NCI-H2196 (cell line): ENCODE results near the gene PRRX2.
A peak's percentile ranks its signal among the peaks of the same experiment; 100 is the strongest.

Source experiments
- DNase-seq: peaks from one replicate; lab custom pipeline; 2025; ENCODE audit not compliant: unreplicated experiment; lab: John Stamatoyannopoulos, UW

PRRX2 gene

DNA sequence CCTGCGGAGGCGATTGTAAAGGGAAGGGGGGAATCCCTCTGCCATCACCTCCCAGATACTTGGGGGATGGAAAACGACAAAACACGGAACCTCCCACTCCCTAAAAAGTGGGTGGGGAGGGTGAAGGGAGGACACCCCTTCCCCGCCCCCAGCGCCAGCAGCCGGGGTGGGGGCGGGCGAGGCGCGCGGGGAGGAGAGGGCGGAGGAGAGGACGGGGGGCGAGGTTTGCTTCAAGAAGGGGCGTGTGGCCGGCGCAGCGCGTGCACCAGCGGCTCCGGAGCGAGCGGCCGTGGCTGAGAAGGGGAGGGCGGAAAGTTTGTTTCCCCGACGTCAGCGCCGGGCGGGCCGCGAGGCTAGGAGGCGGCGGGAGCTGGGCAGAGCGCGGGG is at the start of gene PRRX2:
TSS of gene PRRX2 (plus strand) at position 259 of the 387 bp plus-strand sequence. CDS start 221 bp downstream, outside the sequence.
- peak; percentile 14 for DNase-seq

DNA sequence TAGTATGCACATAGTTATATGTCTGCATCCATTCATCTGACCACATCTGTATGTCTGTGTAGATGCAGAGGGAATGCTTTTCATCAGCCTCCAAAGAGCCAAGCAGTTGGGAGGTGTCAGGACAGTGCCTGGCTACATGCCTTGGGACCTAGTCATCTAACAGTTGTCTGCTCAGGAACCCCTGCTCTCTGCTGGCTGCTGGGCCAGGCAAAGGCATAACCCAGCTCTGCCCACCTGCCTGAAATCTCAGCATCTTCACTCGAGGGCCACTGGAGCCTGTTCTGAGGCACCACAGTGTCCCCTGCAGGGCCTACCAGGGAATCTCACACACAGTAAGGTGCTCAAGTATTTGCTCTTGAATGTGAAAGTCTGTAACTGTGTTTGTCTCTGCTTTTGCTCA is 48.3 kb upstream of the PRRX2 start:
- no peak for DNase-seq

DNA sequence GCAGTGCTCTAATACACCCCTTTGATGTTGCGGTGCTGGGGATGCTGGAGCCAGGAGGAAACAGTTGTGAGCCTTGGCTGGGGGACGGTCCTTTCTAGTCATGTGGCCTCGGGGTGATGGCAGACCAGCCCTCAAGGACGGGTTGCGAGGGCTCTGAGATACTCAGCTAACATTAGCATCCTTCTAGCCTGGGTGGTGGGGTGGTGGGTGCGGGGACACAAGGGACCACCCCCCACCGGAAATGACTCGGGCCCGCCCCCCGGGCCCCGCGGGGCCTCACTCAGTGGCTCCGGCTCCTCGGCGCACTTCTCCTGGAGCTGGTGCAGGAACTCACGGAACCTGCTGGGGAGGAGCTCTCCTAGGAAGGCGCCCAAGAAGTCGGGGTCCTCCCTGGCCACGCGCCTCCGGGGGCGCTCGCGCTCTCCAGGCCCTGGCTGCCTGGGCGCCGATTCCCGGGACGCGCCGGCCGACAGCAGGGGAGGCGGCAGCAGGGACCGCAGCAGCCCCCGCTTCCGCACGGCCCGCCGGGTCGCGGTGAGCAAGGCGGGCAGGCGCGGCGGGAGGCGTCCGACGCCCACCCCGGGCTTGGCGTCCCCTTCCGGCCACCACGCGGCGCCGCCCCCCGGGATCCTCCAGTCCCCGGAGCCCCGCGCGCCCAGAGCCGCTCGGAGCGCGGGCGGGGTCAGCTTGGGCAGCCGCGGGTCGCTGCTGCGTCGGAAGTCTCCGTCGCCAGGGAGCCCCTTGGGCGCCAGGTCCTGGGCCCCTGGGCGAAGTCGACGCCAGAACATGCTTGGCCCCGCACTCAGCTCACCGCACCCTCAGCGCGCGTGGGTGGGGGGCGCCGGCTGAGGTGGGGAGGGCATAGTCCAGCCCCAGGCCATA is 45.4 kb upstream of the PRRX2 start:
- no peak for DNase-seq

DNA sequence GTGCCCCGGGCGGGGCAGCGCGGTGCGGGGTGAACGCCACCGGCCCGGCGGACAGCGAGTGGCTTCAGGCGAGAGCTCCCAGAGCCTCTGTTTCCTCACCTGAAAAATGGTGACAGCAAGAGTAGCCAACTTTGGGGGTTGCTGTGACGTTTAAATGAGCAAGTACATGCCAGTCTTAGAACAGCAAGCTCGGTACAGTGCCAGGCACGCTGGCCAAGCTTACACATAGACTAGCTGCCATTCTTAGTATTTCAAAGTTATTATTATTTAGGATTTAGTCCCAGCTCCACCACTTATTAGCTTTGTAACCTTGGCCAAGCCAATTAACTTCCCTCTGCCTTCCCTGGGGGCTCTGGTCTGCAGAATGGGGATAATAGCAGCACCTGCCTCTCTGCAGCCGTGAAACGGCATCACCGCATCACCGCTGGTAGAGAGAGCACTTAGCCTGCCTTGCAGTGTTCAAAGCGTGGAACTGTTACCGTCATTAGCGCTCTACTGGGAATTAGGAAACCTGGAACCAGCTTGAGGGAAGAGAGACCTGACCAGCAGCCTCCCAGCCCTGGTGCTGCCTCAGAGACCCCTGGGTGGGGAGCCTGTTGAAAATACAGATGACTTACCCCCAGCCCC is 44.7 kb upstream of the PRRX2 start, which contains the start of gene C9orf50:
TSS of gene C9orf50 (minus strand) at position 433 of the 627 bp plus-strand sequence. CDS start 527 bp downstream, outside the sequence.
- no peak for DNase-seq

DNA sequence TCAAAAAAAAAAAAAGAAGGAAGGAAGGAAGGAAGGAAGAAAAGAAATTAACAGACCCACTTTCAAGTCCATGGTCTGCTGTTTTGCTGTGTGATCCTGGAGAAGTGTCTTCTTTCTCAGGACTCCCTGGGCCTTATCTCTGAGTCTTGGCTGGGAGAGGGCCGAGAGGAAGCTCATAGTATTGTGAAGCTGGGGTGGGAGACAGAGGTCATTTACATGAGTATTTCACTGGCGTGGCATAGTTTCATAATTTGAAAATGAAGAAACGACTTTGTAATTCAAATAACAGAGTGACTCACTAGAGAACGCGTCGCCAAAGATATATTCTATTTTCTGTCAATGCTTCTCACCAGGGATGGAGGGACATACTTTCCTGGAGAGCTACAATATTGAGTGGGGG is 42.1 kb upstream of the PRRX2 start:
- no peak for DNase-seq

DNA sequence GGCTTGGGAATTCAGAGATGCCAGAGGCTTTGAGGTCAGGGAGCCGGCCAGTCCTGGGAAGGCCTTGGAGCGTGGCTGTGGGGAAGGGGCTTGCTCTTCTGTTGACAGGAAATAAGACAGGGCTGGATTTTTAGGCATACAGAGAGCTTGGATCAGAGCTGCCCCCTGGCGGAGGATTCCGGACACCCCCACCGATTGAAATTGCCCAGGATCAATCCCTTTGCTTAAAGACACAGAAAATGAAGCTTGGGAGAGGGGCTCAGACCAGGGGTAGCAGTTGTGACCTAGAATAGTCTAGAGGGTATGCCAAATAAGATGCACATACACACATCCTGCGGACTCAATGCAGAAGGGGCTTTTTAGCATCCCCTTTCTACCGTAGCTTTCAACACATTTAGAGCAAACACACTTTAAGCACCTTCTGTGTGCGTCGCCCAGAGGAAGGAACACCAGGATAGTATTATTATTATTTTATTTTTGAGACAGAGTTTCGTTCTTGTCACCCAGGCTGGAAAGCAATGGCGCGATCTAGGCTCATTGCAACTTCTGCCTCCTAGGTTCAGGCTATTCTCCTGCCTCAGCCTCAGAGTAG is 41.2 kb upstream of the PRRX2 start:
- DNase-seq, result peak; percentile 54

DNA sequence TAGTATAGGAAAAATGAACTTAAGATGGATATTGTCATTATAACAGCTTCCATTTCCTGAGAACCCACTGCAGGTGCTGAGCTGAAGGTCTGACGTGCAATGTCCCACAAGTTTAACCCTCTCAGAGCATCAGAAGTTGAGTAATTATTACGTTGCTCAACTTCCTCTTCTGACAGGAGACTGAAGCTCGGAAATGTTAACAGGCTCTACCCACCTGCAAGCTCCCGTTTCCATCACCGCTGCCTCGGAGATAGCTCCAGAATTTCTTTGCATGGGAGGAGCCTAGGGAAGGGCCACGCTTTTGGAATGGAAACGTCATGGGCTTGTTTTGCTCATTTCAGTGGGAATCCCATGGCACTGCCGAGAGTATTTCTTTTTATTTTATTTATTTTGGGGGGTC is 40.5 kb upstream of the PRRX2 start:
- DNase-seq, result no peak

DNA sequence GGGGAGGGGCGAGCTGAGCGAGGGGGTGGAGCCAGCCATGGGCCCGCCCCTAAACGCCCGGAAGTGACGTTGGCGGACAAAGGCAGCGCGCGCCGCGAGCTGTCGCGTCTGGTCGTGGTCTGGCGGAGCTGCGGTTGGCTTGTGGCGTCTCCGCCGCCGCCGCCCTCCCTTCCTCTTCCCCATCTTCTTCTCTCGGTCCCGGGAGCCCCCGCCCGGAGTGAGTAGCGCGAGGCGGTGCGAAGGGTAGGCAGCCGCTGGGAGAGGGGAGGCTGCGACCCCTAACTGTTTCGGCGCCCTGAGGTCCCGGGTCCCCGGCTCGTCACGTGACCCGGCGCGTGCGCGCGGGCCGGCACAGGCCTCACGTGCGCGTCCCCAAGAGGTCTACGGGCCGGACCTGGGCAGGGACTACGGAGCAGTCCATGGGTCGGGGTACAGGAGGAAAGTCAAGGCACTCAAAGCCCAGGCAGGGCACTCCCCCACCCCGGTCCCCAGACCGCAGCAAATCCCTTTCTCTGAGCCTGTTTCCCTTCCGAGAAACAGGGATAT is 39.3 kb upstream of the PRRX2 start, which contains the start of gene NTMT1:
TSS of gene NTMT1 (plus strand) at position 85 of the 546 bp plus-strand sequence. CDS start 6,541 bp downstream, outside the sequence.
- DNase-seq, result peak; percentile 82

DNA sequence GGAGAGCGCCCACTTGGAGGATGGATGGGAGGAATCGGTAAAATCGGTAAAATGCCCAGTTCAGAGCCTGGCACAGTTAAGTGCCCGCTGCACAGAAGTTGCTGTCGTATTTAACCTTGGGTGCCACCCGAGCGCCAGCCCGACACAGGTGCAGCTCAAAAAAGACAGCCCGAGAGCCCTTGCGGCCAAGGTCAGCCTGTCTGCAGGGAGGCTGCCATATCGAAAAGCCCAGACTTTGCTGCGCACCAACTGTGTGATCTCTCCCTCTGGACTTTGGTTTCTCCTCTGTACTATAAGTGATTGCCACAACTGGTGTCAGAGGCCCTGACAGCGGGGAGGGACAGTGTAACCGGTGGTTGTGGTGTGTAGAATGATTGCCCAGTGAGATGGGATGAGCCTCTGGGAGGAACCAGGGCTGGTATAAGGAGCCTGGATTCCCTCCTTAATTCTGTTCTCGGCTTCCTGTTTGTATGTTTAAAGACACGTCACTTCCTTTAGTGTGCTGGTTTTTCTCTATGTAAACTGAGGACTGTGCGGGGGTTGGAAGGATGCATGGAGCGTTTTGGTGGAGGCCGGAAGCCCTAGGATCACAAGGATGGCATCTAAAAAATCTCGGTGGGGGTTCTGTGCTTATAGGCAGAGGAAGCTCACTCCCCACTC is 38.7 kb upstream of the PRRX2 start:
- no peak for DNase-seq

DNA sequence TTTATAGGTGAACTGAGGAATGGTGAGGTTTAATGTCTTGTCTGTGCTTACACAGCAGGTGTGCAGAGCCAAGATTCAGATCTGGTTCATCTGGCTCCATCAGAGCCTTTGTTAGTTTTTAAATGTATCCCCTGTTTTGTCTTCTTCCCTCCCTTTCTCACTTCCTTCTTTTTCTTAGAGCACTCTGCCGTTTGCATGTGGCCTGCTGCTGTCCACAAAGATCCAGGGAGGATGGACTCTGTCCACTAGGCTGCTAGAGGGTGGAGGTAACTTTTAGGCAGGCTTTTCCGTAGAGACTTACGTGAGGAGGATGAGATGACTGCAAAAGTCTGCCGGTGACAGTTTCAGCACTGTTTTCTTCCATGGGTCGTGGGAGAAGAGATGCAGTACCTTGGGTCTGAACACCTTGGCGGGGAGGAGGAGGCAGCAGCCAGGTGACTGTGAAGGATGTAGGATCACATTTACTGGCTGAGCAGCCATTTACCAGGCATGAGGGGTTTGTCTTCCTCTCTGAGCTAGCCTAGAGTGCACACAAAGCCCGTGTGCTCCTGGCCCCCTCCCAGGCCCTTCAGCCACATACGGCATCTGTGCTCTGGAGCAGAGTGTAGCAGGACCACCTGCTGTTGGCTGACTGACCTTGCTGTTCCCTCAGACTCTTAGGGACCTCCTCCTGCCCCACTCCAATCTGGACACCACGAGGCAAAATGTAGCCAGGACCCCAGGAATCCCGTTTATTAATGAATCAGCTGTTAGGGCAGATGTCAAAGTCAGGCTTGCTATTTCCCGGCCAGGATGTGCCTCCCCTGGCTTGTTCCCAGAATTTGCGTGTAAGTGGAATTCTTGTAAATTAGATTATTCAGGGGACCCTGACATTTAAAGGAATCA is 37.6 kb upstream of the PRRX2 start:
- DNase-seq, result no peak

DNA sequence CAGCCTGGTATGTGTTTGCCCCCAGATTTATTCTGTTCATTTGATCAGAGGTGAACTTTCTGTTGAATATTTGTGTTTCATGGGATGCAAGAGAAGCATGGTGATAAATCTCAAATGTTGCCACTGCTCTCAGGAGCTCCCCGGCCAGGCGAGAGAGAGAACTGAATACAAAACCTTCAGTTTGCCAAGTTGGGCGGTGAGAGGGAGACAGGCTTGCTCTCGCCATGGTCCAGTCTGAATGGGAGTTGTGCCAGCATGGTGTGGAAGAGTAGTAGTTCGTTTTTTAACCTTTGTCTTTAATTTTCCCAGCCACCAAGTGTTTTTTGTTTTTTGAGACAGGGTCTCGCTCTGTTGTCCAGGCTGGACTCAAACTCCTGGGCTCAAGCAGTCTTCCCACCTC is 36.7 kb upstream of the PRRX2 start:
- no peak for DNase-seq

DNA sequence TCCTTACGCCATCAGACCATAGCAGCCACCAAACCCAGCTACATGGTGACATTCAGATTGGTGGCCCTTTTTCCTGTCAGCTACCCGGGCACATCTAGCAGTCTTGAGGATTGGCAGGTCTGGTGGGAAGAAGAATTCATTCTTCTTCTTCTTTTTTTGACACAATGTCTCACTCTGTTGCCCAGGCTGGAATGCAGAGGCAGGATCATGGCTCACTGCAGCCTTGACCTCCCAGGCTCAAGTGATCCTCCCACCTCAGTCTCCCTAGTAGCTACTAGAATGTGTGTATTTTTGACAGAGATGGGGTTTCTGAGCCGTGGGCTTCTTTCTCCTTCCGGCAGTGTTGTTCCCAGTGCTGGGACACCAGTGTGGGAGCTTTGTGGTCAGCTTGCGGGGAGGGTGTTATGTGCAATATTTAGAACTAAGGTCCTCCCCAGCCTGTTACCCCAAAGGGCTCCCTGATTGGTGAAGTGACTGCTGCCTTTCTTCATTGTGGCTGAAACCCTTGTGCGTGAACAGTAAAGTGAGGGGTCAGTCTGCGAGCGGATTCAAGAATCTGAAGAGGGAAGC is 36.1 kb upstream of the PRRX2 start:
- DNase-seq, result no peak

DNA sequence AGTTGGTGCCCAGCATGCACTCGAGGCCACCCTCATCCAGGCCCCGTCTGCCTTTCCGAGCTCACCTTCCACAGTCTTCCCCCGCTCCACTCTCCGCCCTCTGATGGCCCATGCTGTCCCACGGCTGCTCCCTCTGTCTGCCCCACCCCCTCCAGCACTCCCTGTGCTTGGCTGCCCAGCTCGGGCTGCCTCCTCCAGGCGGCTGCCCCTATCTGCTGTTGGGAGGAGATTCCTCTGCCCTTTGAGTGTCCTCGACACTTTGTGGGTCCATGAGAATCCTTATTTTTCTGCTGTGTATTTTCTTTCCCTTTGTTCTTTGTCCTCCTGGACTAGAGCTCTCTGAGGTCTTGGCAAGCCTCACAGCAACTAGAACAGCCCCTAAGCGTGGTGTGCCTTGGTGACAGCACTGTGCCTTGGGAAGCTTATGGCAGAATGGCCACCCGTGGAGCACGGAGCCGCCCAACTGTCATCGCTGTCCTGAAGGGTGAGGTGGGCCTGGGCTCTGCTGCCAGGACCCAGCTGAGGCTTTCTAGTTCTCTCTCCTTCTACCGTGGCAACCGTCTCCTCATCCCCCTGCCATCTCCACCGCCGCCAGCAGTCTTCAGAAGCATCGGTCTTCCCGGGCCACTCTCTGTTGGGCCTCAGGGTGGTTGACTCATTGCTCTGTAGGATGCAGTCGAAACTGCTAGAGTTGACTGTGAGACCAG is 34.3 kb upstream of the PRRX2 start:
- no peak for DNase-seq

DNA sequence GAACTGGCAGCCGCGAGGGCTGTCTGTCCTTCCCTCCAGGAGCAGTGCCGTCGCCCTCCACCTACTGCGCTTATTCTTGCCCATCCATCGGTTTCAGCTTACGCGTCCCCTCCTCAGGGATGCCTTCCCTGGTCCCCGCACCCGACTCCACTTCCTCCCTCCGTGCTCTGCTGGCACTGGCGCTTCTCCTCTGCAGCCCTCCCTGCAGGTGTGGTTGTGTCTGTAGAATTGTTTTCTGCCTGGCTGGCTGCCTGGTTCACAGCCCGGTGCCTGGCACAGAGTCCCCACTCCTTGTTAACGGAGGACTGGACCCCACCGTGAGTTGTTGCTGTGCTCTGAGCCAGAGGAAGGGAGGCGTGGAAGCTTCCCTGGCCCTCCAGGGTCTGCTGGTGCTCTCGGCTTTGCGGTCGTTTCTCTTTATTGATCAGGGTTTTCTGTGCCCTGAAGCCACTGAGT is 33.7 kb upstream of the PRRX2 start:
- DNase-seq, result no peak

DNA sequence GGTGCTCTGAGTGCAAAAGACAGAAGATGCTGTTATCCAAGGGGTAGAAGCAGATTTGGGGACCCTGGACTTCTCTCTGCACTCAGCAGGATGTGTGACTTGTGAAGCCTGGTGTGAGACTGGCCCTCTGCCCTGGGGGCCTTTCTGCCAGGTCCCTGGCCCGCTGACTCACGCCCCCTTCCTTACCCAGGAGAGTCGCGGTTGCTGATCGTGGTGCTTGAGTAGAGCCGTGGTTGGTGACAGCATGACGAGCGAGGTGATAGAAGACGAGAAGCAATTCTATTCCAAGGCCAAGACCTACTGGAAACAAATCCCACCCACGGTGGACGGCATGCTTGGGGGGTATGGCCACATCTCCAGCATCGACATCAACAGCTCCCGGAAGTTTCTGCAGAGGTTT is 33.0 kb upstream of the PRRX2 start:
- no peak for DNase-seq

DNA sequence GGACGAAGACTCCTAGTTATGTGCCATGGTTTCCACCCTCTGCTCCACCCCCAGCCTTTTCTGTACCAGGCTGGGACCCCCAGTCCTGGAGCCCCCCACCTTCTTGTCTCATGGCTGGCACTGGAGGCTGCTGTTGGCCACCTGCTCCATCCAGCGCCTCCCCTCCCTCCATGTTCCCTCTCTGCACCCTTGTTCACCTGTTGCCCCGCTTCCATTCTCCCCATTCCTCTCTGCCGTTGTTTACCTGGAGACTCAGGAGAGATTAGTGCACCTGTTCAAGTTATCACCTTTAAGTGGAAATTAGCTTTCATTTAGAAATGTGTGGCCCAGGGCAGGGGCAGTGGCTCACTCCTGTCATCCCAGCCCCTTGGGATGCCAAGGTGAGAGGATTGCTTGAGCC is 32.2 kb upstream of the PRRX2 start:
- DNase-seq, result no peak

DNA sequence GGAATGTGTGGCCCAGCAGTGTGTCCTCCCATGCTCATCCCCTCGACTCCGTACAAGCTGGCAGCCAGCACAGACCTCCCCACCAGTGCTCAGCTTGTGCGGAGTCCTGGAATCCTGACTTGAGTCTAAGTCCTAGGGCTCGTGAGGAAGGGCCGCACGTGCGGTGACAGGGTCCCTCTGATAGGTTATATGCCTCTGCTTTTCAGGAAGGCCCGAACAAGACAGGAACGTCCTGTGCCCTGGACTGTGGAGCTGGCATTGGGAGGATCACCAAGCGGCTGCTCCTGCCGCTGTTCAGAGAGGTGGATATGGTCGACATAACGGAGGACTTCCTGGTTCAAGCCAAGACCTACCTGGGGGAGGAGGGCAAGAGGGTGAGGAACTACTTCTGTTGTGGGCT is 31.6 kb upstream of the PRRX2 start:
- no peak for DNase-seq

DNA sequence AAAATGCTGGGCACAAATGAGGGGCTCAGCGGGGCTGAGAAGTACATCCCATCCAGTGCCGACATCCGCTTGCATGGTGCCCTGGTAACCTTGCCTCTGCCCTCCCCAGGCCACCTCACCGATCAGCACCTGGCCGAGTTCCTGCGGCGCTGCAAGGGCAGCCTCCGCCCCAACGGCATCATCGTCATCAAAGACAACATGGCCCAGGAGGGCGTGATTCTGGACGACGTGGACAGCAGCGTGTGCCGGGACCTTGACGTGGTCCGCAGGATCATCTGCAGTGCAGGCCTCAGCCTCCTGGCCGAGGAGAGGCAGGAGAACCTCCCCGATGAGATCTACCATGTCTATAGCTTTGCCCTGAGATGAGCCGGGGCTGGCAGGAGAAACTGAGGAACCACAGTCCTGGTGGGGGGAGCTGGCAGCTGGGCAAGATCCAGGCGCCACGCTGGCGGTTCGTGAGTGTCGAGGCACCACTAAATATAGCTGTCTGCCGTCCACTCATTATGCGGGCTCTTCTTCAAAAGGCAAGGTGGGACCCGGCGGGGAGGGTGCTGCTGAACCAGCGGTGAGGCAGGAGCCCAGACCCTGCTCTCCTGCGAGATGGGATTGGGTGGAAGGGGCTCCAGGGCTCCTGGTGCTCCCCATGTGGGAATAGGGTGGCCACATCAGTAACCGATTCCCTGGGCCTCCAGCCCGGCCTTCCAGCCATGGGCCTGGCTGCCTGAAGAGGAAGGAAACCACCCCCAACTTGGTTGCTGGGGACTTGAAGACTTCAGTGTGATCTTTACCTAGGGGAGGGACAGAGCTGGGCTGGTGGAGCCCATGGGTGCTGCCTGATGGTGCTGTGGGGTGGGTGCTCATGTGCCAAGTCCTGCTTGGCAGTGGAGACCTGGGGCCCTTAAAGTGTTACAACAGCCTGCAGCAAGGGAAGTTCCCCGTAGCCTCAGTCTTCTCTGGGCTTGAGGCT is 30.1 kb upstream of the PRRX2 start:
- no peak for DNase-seq
